NOMO-1 treated with dmso at 0.1 percent for 144 hours (cell line): ENCODE data around the gene MVB12B.
"Not testable (repeated sequence)": the region's sequence is repeated elsewhere in the genome, so short reads cannot be mapped to it uniquely, and the experiment has no call there.

Source experiments
- DNase-seq: peaks from one replicate; lab custom pipeline; 2025; ENCODE audit not compliant: unreplicated experiment; lab: John Stamatoyannopoulos, UW

The MVB12B gene

DNA sequence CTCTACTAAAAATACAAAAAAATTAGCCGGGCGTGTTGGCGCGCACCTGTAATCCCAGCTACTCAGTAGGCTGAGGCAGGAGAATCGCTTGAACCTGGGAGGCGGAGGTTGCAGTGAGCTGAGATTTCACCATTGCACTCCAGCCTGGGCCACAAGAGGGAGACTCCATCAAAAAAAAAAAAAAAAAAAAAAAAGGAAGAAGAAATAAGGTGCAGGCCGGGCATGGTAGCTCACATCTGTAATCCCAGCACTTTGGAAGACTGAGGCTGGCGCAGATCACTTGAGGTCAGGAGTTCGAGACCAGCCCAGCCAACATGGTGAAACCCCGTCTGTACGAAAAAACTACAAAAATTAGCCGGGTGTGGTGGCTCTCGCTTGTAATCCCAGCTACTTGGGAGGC, 228.8 kb downstream of the MVB12B start:
- not testable (repeated sequence) for DNase-seq
